Heart right ventricle (tissue), 16 donors: ENCODE measurements around the gene ZBTB7C. TPM values are rescaled to one million over a fixed set of nuclear protein-coding genes. Genes with fewer than 3 reads are reported as not detected.

Experiments used
- ATAC-seq, 8 donors: fragments of 200-7000 bp; cut with Tn5 transposase; one replicate each; pipeline ENCODE4 v1.9.1; 2020; ENCODE audit warnings: mild to moderate bottlenecking in 8 of 8, moderate library complexity in 8 of 8, moderate number of reproducible peaks in 1 of 8
- DNase-seq, 2 donors: peaks; one replicate each; pipeline ENCODE4 v3.0.0-alpha.2; 2020
- H3K27ac ChIP-seq, 10 donors: fragments of 200-600 bp; sonication (generic) in 2 of 10; one replicate each; pipeline versions ENCODE4 v1.5.0 to v1.8.0; 2020 to 2022; ENCODE audit warnings: mild to moderate bottlenecking in 3 of 10
- H3K27me3 ChIP-seq, 7 donors: fragments of 200-600 bp; one replicate each; pipeline ENCODE4 v1.8.0; 2021 to 2022; ENCODE audit warnings: mild to moderate bottlenecking in 2 of 7
- H3K36me3 ChIP-seq, 9 donors: fragments of 200-600 bp; sonication (generic) in 1 of 9; one replicate each; pipeline versions ENCODE4 v1.5.0 to v1.8.0; 2020 to 2022; ENCODE audit warnings: mild to moderate bottlenecking in 2 of 9
- H3K4me1 ChIP-seq, 9 donors: fragments of 200-600 bp; sonication (generic) in 1 of 9; one replicate each; pipeline versions ENCODE4 v1.5.0 to v1.8.0; 2020 to 2022; ENCODE audit warnings: mild to moderate bottlenecking in 4 of 9
- H3K4me3 ChIP-seq, 10 donors: fragments of 200-600 bp; sonication (generic) in 2 of 10; one replicate each; pipeline versions ENCODE4 v1.5.0 to v1.8.0; 2020 to 2022; ENCODE audit warnings: mild to moderate bottlenecking in 7 of 10, moderate library complexity in 2 of 10
- H3K9me3 ChIP-seq, 11 donors: fragments of 200-600 bp in 10 of 11; sonication (generic) in 2 of 11; one replicate each; pipeline versions ENCODE4 v1.5.0 to v1.8.0; 2013 to 2022; ENCODE audit warnings: mild to moderate bottlenecking in 2 of 11, control low read depth in 1 of 11, moderate library complexity in 1 of 11
- CTCF ChIP-seq, 9 donors: fragments of 200-600 bp; sonication (generic) in 2 of 9; IDR thresholded peaks; one replicate each; pipeline versions ENCODE4 v1.5.0 to v1.8.0; 2021 to 2022; ENCODE audit warnings: antibody characterized with exemption in 9 of 9, mild to moderate bottlenecking in 5 of 9, moderate library complexity in 1 of 9
- WGBS, 2 donors: extraction: QIAGEN DNeasy Blood & Tissue Kit; methylation state at CpG; one replicate each; pipeline ENCODE4 v1.1.7; 2013; ENCODE audit warnings: inconsistent platforms in 1 of 2; 5-methylcytosine and 5-hydroxymethylcytosine counted together
- intact Hi-C, 10 donors: fragments of 100-400 bp; cut with DNase I; formaldehyde crosslinking; loops; one replicate each; pipeline versions ENCODE4 v1.11.1 to v1.14.2; 2022
- polyA plus RNA-seq, 2 donors: library from polyadenylated mRNA; stranded (reverse); fragments of 200-250 nt; gene quantifications; one replicate each; pipeline ENCODE4 v1.2.3, GENCODE V29; 2013
- total RNA-seq, 10 donors: library from RNA; stranded (reverse); fragmentation: NEBNext Ultra II Directional in 3 of 10; extraction: Animal tissue kit (Norgen Biotek cat#: 25700) in 3 of 10; gene quantifications; one replicate each; pipeline versions ENCODE4 v1.2.1 to v1.2.4, GENCODE V29; 2021 to 2023
- donor health status: Arrhythmogenic right ventricular cardiomyopathy.
- donor health status: ischemic (EF 13 %, LVEDD 7.1; RV severe dilation, severe dysfunction).
- donor health status: healthy with polysubstance abuse.
- donor health status: DM: no; HTN: yes; CAD: no.
- donor health status: DM: no; HTN: no; CAD: no.
- donor health status: ischemic (EF 25% LVEDD 6.9; RV normal size, moderate dysfunction).
- donor health status: ischemic (EF 25% LVEDD 5.7; RV mildly dilated, moderate dysfunction).
- donor health status: healthy.
- donor health status: DM: yes; HTN: yes; CAD: no.
- donor health status: Ischemic cardiomyopathy.
- donor health status: ischemic (EF 35%, LVEDD 5.7; RV mildly dilated, moderate dysfunction).
- donor health status: nonischemic (EF 11% LVEDD 7.7; RV severe dilation, severe dysfunction).
- donor health status: DM: yes; HTN: yes; CAD: no.
- donor health status: PGD.
- donor health status: ischemic (EF 29% LVEDD 5.4; RV normal size, mild dysfunction).
- donor health status: nonischemic (EF 23%, LVEDD 6.1; RV moderate dilation, normal function).

Gene ZBTB7C
- total and polyA plus RNA-seq, 12 donors = 0.49 to 6.3 (median 1.5) TPM

GRCh38 chr18:48138660-48139430 lies 270.3 kb downstream of the ZBTB7C start:
- DNase-seq (no peak), ATAC-seq (peak in 2 of 8 donors; percentile 10 to 19)
- 82% methylated on average over 7 of the region's 7 CpGs for WGBS, 2 donors
- H3K4me1 ChIP-seq = peaks cover 9 to 56% (median 27%) of the 10 kb centered on the region in 9 donors
- TF ChIP-seq CTCF (IDR thresholded peaks at IDR 0.05) = no peak
- peaks cover 0 to 48% (median 8%) of the 10 kb centered on the region in 7 donors for H3K27me3 ChIP-seq
- H3K9me3 ChIP-seq = no peaks in the 10 kb centered on the region
- no peak overlapping the region for H3K4me3 ChIP-seq
- H3K27ac ChIP-seq = no peak overlapping the region
- H3K36me3 ChIP-seq = no peaks in the 10 kb centered on the region
- intact Hi-C loops = loop anchor here in 1 of 10 donors (5.0 kb wide), 1 partner anchor 48 kb away; no protein-coding TSS in a partner anchor

GRCh38 chr18:48138210-48138609 lies 271.0 kb downstream of the ZBTB7C start:
- H3K36me3 ChIP-seq = no peaks in the 10 kb centered on the region
- ATAC-seq (no peak), DNase-seq (no peak)
- no peaks in the 10 kb centered on the region for H3K9me3 ChIP-seq
- peaks cover 0 to 48% (median 8%) of the 10 kb centered on the region in 7 donors for H3K27me3 ChIP-seq
- H3K4me3 ChIP-seq = no peak overlapping the region
- peaks cover 9 to 56% (median 27%) of the 10 kb centered on the region in 9 donors for H3K4me1 ChIP-seq
- intact Hi-C loops = loop anchor here in 1 of 10 donors (5.0 kb wide), 1 partner anchor 49 kb away; no protein-coding TSS in a partner anchor
- 67 to 77% methylated on average over 4 of the region's 4 CpGs for WGBS, 2 donors
- no peak overlapping the region for H3K27ac ChIP-seq
- no peak for TF ChIP-seq CTCF (IDR thresholded peaks at IDR 0.05)

- H3K36me3 ChIP-seq = no peaks in the 10 kb centered on the region
- peak overlapping the region in 1 of 10 donors; percentile 43 for H3K27ac ChIP-seq
- no peak for DNase-seq
- 64 to 77% methylated on average over 10 of the region's 10 CpGs for WGBS, 2 donors
- no peak for TF ChIP-seq CTCF (IDR thresholded peaks at IDR 0.05)
- ATAC-seq = no peak
- H3K9me3 ChIP-seq = no peaks in the 10 kb centered on the region
- peaks cover 9 to 56% (median 27%) of the 10 kb centered on the region in 9 donors for H3K4me1 ChIP-seq
- intact Hi-C loops = loop anchor here in 1 of 10 donors (5.0 kb wide), 1 partner anchor 50 kb away; no protein-coding TSS in a partner anchor
- peak overlapping the region in 7 of 10 donors; percentile 54 to 71 (median 64) for H3K4me3 ChIP-seq
- H3K27me3 ChIP-seq = peaks cover 0 to 48% (median 8%) of the 10 kb centered on the region in 7 donors
Measured at GRCh38 chr18:48137374-48138081, 271.7 kb downstream of the ZBTB7C start.

- intact Hi-C loops = loop anchor here in 1 of 10 donors (5.0 kb wide), 1 partner anchor 50 kb away; no protein-coding TSS in a partner anchor
- DNase-seq (no peak), ATAC-seq (peak in 6 of 8 donors; percentile 1 to 35 (median 24))
- H3K9me3 ChIP-seq = no peaks in the 10 kb centered on the region
- TF ChIP-seq CTCF (IDR thresholded peaks at IDR 0.05) = no peak
- H3K27me3 ChIP-seq = peaks cover 0 to 48% (median 8%) of the 10 kb centered on the region in 7 donors
- H3K27ac ChIP-seq = peak overlapping the region in 2 of 10 donors; percentile 30 to 43
- H3K36me3 ChIP-seq = no peaks in the 10 kb centered on the region
- WGBS, 2 donors = 5 to 13% methylated on average over 36 to 51 of the region's 51 CpGs
- H3K4me1 ChIP-seq = peaks cover 9 to 51% (median 27%) of the 10 kb centered on the region in 9 donors
- peak overlapping the region; percentile 51 to 71 (median 60) for H3K4me3 ChIP-seq
Measured at GRCh38 chr18:48136827-48137373, 272.3 kb downstream of the ZBTB7C start.
